ENCODE measurements around the gene PPEF1. TPM values are rescaled to one million over a fixed set of nuclear protein-coding genes. Genes with fewer than 3 reads are reported as not detected.
"Not testable (repeated sequence)": the region's sequence is repeated elsewhere in the genome, so short reads cannot be mapped to it uniquely, and the experiment has no call there.

Gene PPEF1
- total RNA-seq, 1 donor from 2014 or later, result not detected

GRCh38 chrX:18769812-18770573 is 62.5 kb downstream of the PPEF1 start:
- Mint-ChIP-seq H3K9me3 (peaks cover 7% of the 10 kb centered on the region), H3K36me3 (ENCODE audit: low read depth) (no peaks in the 10 kb centered on the region), H3K4me3 (ENCODE audit: low read depth) (no peak overlapping the region), H3K27me3 (ENCODE audit: low read depth) (no peaks in the 10 kb centered on the region), H3K27ac (no peak overlapping the region), H3K4me1 (ENCODE audit: low read depth) (no peaks in the 10 kb centered on the region)
- DNase-seq (ENCODE audit: low spot score), result no peak
- intact Hi-C loops (cut with micrococcal nuclease), result no loop called here

- intact Hi-C loops (cut with micrococcal nuclease), result no loop called here
- no peaks in the 10 kb centered on the region for H3K27me3 Mint-ChIP-seq (ENCODE audit: low read depth)
- no peak overlapping the region for H3K27ac Mint-ChIP-seq
- H3K36me3 Mint-ChIP-seq (ENCODE audit: low read depth), result no peaks in the 10 kb centered on the region
- no peaks in the 10 kb centered on the region for H3K9me3 Mint-ChIP-seq
- DNase-seq (ENCODE audit: low spot score), result no peak
- no peaks in the 10 kb centered on the region for H3K4me1 Mint-ChIP-seq (ENCODE audit: low read depth)
- H3K4me3 Mint-ChIP-seq (ENCODE audit: low read depth), result no peak overlapping the region
Measured at GRCh38 chrX:18789916-18790315, 82.5 kb downstream of the PPEF1 start.

- H3K4me1 Mint-ChIP-seq (ENCODE audit: low read depth), result no peaks in the 10 kb centered on the region
Measured at GRCh38 chrX:18792828-18793227, 85.4 kb downstream of the PPEF1 start.

GRCh38 chrX:18793601-18794089 is 86.2 kb downstream of the PPEF1 start:
- Mint-ChIP-seq H3K4me3 (ENCODE audit: low read depth) (no peak overlapping the region), H3K36me3 (ENCODE audit: low read depth) (no peaks in the 10 kb centered on the region), H3K9me3 (no peaks in the 10 kb centered on the region), H3K27me3 (ENCODE audit: low read depth) (no peaks in the 10 kb centered on the region), H3K4me1 (ENCODE audit: low read depth) (no peaks in the 10 kb centered on the region), H3K27ac (no peak overlapping the region)
- no peak for DNase-seq (ENCODE audit: low spot score)
- intact Hi-C loops (cut with micrococcal nuclease), result no loop called here

More at GRCh38 chrX:18792828-18793227, 85.4 kb downstream of the PPEF1 start:
- intact Hi-C loops (cut with micrococcal nuclease), result no loop called here
- no peak for DNase-seq (ENCODE audit: low spot score)
- no peak overlapping the region for H3K27ac Mint-ChIP-seq
- H3K4me3 Mint-ChIP-seq (ENCODE audit: low read depth), result no peak overlapping the region
- no peaks in the 10 kb centered on the region for H3K27me3 Mint-ChIP-seq (ENCODE audit: low read depth)
- no peaks in the 10 kb centered on the region for H3K9me3 Mint-ChIP-seq
- H3K36me3 Mint-ChIP-seq (ENCODE audit: low read depth), result no peaks in the 10 kb centered on the region

GRCh38 chrX:18797141-18797540 is 89.7 kb downstream of the PPEF1 start:
- Mint-ChIP-seq H3K9me3 (no peaks in the 10 kb centered on the region), H3K4me1 (ENCODE audit: low read depth) (no peaks in the 10 kb centered on the region), H3K27ac (no peak overlapping the region), H3K36me3 (ENCODE audit: low read depth) (no peaks in the 10 kb centered on the region), H3K4me3 (ENCODE audit: low read depth) (no peak overlapping the region), H3K27me3 (ENCODE audit: low read depth) (no peaks in the 10 kb centered on the region)
- intact Hi-C loops (cut with micrococcal nuclease), result no loop called here
- no peak for DNase-seq (ENCODE audit: low spot score)

GRCh38 chrX:18799911-18800310 is 92.5 kb downstream of the PPEF1 start:
- H3K9me3 Mint-ChIP-seq, result no peaks in the 10 kb centered on the region
- no peaks in the 10 kb centered on the region for H3K36me3 Mint-ChIP-seq (ENCODE audit: low read depth)
- no peak for DNase-seq (ENCODE audit: low spot score)
- H3K4me1 Mint-ChIP-seq (ENCODE audit: low read depth), result no peaks in the 10 kb centered on the region
- intact Hi-C loops (cut with micrococcal nuclease), result no loop called here
- no peak overlapping the region for H3K4me3 Mint-ChIP-seq (ENCODE audit: low read depth)
- no peaks in the 10 kb centered on the region for H3K27me3 Mint-ChIP-seq (ENCODE audit: low read depth)
- H3K27ac Mint-ChIP-seq, result no peak overlapping the region

GRCh38 chrX:18809641-18810040 is 102.2 kb downstream of the PPEF1 start:
- DNase-seq (ENCODE audit: low spot score), result no peak
- no peak overlapping the region for H3K27ac Mint-ChIP-seq
- no peaks in the 10 kb centered on the region for H3K36me3 Mint-ChIP-seq (ENCODE audit: low read depth)
- H3K9me3 Mint-ChIP-seq, result no peaks in the 10 kb centered on the region
- no peaks in the 10 kb centered on the region for H3K27me3 Mint-ChIP-seq (ENCODE audit: low read depth)
- H3K4me3 Mint-ChIP-seq (ENCODE audit: low read depth), result no peak overlapping the region
- no peaks in the 10 kb centered on the region for H3K4me1 Mint-ChIP-seq (ENCODE audit: low read depth)
- intact Hi-C loops (cut with micrococcal nuclease), result no loop called here

- Mint-ChIP-seq H3K27ac (no peak overlapping the region), H3K36me3 (ENCODE audit: low read depth) (no peaks in the 10 kb centered on the region), H3K27me3 (ENCODE audit: low read depth) (no peaks in the 10 kb centered on the region), H3K4me3 (ENCODE audit: low read depth) (no peak overlapping the region), H3K9me3 (no peaks in the 10 kb centered on the region), H3K4me1 (ENCODE audit: low read depth) (no peaks in the 10 kb centered on the region)
- DNase-seq (ENCODE audit: low spot score), result no peak
- intact Hi-C loops (cut with micrococcal nuclease), result no loop called here
Measured at GRCh38 chrX:18810416-18810815, 103.0 kb downstream of the PPEF1 start.

- H3K27me3 Mint-ChIP-seq (ENCODE audit: low read depth), result no peaks in the 10 kb centered on the region
Measured at GRCh38 chrX:18825375-18825774, 117.9 kb downstream of the PPEF1 start.

GRCh38 chrX:18828832-18829404 is 121.5 kb downstream of the PPEF1 start:
- intact Hi-C loops (cut with micrococcal nuclease), result no loop called here
- H3K9me3 Mint-ChIP-seq, result peaks cover 4% of the 10 kb centered on the region
- no peaks in the 10 kb centered on the region for H3K4me1 Mint-ChIP-seq (ENCODE audit: low read depth)

More at GRCh38 chrX:18825375-18825774, 117.9 kb downstream of the PPEF1 start:
- intact Hi-C loops (cut with micrococcal nuclease), result no loop called here
- DNase-seq (ENCODE audit: low spot score), result no peak
- H3K27ac Mint-ChIP-seq, result no peak overlapping the region
- no peaks in the 10 kb centered on the region for H3K4me1 Mint-ChIP-seq (ENCODE audit: low read depth)
- H3K36me3 Mint-ChIP-seq (ENCODE audit: low read depth), result no peaks in the 10 kb centered on the region
- H3K4me3 Mint-ChIP-seq (ENCODE audit: low read depth), result no peak overlapping the region
- H3K9me3 Mint-ChIP-seq, result peaks cover 4% of the 10 kb centered on the region

GRCh38 chrX:18833071-18833731 is 125.8 kb downstream of the PPEF1 start:
- Mint-ChIP-seq H3K36me3 (ENCODE audit: low read depth) (no peaks in the 10 kb centered on the region), H3K4me1 (ENCODE audit: low read depth) (no peaks in the 10 kb centered on the region), H3K9me3 (no peaks in the 10 kb centered on the region), H3K27ac (no peak overlapping the region), H3K27me3 (ENCODE audit: low read depth) (no peaks in the 10 kb centered on the region), H3K4me3 (ENCODE audit: low read depth) (no peak overlapping the region)
- DNase-seq (ENCODE audit: low spot score), result no peak
- intact Hi-C loops (cut with micrococcal nuclease), result no loop called here

More at GRCh38 chrX:18828832-18829404, 121.5 kb downstream of the PPEF1 start:
- no peaks in the 10 kb centered on the region for H3K27me3 Mint-ChIP-seq (ENCODE audit: low read depth)
- DNase-seq (ENCODE audit: low spot score), result no peak
- no peak overlapping the region for H3K27ac Mint-ChIP-seq
- no peaks in the 10 kb centered on the region for H3K36me3 Mint-ChIP-seq (ENCODE audit: low read depth)
- H3K4me3 Mint-ChIP-seq (ENCODE audit: low read depth), result no peak overlapping the region

GRCh38 chrX:18847901-18848300 is 140.5 kb downstream of the PPEF1 start:
- H3K36me3 Mint-ChIP-seq (ENCODE audit: low read depth); H3K4me3 Mint-ChIP-seq (ENCODE audit: low read depth); intact Hi-C loops (cut with micrococcal nuclease); H3K4me1 Mint-ChIP-seq (ENCODE audit: low read depth); DNase-seq (ENCODE audit: low spot score); H3K27me3 Mint-ChIP-seq (ENCODE audit: low read depth); H3K27ac Mint-ChIP-seq; H3K9me3 Mint-ChIP-seq: not testable (repeated sequence)

Data from activated T-helper 2 cell treated with anti-CD3 and anti-CD28 coated beads, Interferon-gamma antibody, Interleukin-2, Interleukin-4, amounts not matched to agents 10 μg/mL and 5 μg/mL and 100 μg/mL, durations not matched to agents 14 hours and 24 hours and 36 hours (primary cell).